HG03432 (cell line): ENCODE results near the gene SFXN5.

Experiments
- ATAC-seq: cut with Tn5 transposase; IDR thresholded peaks from one replicate; pipeline ENCODE4 v1.9.1; 2021; ENCODE audit warnings: mild to moderate bottlenecking, moderate library complexity; ENCODE audit not compliant: unreplicated experiment

Gene SFXN5

GRCh38 chr2:72959995-72960981, 111.2 kb downstream of the SFXN5 start:
- ATAC-seq = no peak

DNA sequence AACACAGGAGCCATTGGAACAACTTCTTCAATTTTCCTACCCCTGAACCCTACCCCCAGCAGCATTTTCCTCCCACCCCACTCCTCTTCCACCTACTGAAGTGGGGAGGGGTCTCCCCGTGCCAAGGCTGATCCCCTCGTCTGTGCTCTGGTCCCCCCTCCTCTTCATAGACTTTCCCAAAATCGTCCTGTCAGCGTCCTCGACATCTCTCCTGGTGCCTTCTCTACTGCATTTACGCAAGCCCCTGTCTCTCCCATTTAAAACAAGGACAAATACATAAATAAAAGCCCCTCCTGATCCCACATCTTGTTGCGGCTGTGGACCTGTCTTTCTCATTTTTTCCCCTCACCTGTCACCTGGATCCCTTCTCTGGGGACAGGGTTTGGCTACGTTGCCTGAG, 112.0 kb downstream of the SFXN5 start:
- no peak for ATAC-seq

- ATAC-seq = no peak
Observed at GRCh38 chr2:72958542-72959385, 112.7 kb downstream of the SFXN5 start.

- ATAC-seq = no peak
Observed at GRCh38 chr2:72956936-72957335, 114.6 kb downstream of the SFXN5 start.

- ATAC-seq = no peak
Observed at GRCh38 chr2:72956050-72956395, 115.5 kb downstream of the SFXN5 start.

GRCh38 chr2:72955228-72956049, 116.1 kb downstream of the SFXN5 start:
- no peak for ATAC-seq

DNA sequence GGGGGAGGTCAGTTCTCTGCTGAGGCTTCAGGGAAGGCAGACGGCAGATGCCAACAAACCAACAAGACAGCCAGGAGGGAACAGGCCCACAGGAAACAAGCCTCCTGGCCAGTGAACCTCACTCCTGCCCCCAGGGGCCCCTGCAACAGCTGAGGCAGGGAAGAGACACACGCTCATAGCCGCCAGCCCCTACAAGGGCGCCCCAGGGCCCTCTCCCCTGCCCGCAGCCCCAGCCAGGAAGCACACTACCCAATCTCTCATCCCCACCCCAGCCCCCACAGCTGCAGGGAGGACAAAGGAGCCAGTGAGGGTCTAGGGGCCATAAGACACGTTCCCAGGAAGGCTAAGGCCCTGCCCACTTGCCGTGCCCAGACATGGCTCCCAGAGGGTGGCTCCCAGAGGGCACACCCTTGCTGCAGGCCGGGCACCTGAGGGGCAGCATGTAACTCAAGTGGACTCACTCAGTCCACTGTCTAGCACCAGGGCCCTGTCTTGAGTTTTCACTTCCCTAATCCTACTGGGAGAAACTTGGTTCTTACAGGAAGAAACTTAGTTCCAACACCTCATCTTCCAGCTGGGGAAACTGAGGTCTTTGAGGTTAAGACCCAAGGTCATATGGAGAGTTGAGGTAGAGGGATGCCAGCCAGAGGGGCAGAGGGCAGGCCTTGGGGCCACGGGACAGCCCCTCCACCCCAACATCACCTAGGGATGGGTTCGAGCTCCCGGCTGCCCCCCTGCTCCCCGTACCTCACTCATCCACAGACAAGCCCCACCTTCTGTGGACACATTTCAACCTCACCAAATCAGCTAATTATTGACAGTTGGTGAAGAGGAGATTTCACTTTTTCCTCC, 116.9 kb downstream of the SFXN5 start:
- ATAC-seq = peak; percentile 23

DNA sequence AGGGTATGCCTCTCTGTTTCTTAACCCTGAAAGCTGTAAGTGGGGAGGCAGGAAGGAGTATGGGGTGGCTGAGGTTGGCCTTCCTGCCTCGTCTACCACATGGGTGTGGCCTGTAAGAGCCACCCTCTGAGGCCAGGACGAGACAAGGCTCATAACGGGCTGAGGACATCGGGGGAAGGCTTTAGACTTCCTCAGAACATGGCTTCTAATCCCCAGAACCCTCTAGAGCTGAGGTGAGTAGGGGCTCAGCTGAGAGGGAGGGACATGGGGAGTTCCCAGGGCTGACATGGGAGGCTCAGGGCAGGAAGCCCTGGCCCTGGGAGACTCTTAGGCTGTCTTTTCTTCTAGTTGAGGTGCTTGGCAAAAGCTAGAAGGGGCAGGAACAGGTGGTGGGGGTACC, 117.5 kb downstream of the SFXN5 start:
- peak; percentile 46 for ATAC-seq

DNA sequence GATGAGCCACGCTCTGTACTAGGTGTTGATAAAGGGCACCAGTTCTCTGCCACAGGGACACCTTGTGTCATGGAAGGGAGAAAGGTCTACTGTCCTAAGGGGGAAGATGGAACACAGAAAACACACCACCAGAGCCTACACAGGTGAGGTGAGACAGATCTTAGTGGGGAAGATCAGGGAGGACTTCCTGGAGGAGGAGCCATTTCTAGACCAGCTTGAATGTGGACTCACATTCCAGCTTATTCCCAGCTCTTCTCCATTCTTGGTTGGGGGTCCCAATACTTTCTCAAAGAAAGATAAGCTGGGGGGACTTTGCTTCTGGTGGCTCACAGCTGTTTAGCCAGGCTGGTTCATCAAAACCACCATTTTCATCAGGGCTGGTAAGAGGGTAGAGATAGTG, 118.0 kb downstream of the SFXN5 start:
- ATAC-seq = no peak

- ATAC-seq = no peak
Observed at GRCh38 chr2:72952961-72953360, 118.6 kb downstream of the SFXN5 start.

- ATAC-seq = no peak
Observed at GRCh38 chr2:72952110-72952823, 119.2 kb downstream of the SFXN5 start.

- no peak for ATAC-seq
Observed at GRCh38 chr2:72951303-72952095, 120.0 kb downstream of the SFXN5 start.

DNA sequence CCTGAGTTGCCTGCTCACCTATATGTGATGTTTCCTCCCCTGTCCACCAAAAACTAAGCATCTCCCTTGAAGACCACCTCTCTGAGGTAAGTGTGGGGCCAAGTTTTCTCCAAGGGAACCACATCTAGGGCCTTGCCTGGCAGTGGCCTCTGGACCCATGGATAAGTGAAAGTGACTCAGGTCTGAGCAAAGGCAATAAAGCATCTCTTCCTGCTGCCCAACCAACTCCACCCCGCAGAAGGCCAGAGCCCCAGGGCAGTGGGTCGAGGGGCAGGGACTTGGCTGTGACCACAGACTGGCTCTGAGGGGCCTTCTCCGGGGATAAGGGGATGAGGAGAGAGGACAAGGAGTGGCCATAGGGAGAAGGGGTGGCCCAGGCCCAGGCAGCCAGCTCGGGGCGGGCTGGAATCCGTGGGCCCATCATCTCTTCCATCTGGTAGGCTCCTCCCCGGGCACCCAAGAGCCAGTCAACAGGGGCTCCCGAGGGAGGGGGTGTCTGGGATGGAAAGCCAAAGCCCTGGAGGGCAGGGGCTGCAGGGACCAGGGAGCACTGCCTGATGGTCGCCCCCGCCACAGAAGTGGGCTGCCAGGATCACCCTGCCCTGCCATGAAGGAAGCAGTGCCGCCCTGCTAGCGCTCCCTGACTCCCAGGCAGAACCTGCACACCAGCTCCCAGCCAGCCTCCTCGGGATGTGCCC, 120.8 kb downstream of the SFXN5 start:
- no peak for ATAC-seq

GRCh38 chr2:72949642-72950041, 121.9 kb downstream of the SFXN5 start:
- ATAC-seq = no peak

GRCh38 chr2:72949045-72949444, 122.5 kb downstream of the SFXN5 start:
- ATAC-seq = no peak

- ATAC-seq = no peak
Observed at GRCh38 chr2:72947952-72948830, 123.3 kb downstream of the SFXN5 start.

- ATAC-seq = no peak
Observed at GRCh38 chr2:72946466-72946865, 125.0 kb downstream of the SFXN5 start.
